22Rv1 (cell line): ENCODE measurements around the gene SNX6.
"Not testable (repeated sequence)": the region's sequence is repeated elsewhere in the genome, so short reads cannot be mapped to it uniquely, and the experiment has no call there.

Experiments used
- H3K27ac ChIP-seq: fragments of 450-650 bp; 2 replicates; pipeline ENCODE4 v1.5.1; 2017
- ZFX ChIP-seq: fragments of 450-650 bp; IDR thresholded peaks from 2 replicates; pipeline ENCODE4 v1.6.1; 2017; ENCODE audit warnings: antibody characterized with exemption, borderline replicate concordance
- TF ChIP-seq, protein P1 (sequence below): fragments of 450-650 bp; IDR thresholded peaks from 2 replicates; pipeline ENCODE4 v1.5.1; 2017; ENCODE audit warnings: mild to moderate bottlenecking

The SNX6 gene

DNA sequence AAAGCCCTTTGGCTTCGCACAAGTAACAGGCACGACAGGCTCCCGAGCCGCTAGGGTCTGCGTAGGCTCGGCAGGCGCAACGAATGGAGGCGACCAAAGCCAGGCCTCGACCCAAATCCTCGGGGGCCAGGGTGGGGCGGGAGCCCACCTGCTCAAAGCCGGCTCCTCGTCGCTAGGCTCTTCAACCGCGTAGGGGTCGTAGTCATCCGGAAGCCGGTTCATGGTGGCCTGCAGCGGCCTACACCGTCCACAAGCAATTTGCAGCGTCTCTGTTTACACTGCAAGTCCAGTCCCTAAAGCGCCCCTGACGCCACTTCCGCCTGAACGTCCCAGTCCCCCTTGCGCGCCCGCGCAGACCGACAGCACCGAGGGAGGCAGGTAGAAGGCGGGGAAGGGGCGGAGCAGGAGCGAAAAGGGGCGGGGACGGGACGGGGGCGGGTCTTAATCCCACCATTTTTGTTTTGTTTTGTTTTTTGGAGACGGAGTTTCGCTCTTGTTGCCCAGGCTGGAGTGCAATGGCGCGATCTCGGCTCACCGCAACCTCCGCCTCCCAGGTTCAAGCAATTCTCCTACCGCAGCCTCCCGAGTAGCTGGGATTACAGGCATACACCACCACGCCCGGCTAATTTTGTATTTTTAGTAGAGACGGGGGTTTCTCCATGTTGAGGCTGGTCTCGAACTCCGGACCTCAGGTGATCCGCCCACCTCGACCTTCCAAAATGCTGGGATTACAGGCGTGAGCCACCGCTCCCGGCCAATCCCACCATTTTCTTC is 90.4 kb downstream of the SNX6 start, which contains the start of gene EAPP:
Gene EAPP (minus strand): TSS at position 295 of the 774 bp plus-strand sequence. CDS start 73 bp downstream, at position 222.
- H3K27ac ChIP-seq = peak within 1 kb of the TSS; percentile 73
- TF ChIP-seq, protein P1, sequence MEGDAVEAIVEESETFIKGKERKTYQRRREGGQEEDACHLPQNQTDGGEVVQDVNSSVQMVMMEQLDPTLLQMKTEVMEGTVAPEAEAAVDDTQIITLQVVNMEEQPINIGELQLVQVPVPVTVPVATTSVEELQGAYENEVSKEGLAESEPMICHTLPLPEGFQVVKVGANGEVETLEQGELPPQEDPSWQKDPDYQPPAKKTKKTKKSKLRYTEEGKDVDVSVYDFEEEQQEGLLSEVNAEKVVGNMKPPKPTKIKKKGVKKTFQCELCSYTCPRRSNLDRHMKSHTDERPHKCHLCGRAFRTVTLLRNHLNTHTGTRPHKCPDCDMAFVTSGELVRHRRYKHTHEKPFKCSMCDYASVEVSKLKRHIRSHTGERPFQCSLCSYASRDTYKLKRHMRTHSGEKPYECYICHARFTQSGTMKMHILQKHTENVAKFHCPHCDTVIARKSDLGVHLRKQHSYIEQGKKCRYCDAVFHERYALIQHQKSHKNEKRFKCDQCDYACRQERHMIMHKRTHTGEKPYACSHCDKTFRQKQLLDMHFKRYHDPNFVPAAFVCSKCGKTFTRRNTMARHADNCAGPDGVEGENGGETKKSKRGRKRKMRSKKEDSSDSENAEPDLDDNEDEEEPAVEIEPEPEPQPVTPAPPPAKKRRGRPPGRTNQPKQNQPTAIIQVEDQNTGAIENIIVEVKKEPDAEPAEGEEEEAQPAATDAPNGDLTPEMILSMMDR = no peak
- no peak for TF ChIP-seq ZFX

DNA sequence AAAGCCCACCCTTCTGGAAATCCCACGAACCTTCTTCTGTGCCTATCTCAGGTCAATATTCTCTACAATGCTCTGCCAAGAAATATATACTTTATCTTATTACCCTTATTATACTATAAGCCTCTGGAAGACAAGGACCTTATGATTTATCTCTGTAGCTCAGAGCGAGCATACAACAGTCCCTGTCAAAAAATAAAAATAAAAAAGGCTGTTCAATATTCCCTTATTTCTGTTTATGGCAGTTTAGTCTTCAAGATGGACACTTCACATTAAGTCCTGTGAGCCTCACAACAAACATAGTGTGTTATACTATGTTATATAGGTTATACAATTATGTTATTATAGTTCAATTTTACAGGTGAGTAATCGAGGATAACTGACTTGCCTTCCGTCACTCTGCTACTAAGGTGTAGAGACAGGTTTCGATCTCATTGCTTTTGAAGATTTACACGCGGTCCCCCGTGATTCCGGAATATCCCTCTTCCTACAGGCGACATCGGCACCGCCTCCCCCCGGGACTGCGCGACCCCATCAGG is 91.0 kb downstream of the SNX6 start:
- no peak for TF ChIP-seq ZFX
- TF ChIP-seq, protein P1 = no peak
- peak overlapping the region; percentile 73 for H3K27ac ChIP-seq

DNA sequence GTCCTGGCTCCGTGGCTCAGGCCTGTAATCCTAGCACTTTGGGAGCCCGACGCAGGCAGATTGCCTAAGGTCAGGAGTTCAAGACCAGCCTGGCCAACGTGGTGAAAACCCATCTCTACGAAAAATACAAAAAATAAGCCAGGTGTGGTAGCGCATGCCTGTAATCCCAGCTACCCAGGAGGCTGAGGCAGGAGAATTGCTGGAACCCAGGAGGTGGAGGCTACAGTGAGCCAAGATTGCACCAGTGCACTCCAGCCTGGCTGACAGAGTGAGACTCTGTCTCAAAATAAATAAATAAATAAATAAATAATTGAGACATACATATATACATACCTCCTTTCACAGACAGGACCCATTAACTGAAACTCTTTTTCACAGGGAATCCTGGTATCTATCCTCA is 91.9 kb downstream of the SNX6 start:
- peak overlapping the region; percentile 73 for H3K27ac ChIP-seq

DNA sequence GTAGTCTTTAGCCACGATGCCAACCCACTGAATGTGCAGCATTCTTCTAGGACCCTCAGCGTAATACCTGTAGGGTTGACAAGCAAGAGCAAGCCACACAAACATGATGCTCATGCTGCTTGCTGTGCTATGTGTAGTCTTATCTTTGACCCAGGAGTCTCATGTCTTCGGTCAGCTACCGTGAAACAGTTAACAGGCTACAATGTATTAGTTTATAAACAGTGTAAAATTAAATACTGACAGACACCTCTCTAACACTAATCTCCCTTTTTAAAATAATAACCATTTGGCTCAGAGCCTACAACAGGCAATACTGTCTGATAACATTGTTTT is 92.3 kb downstream of the SNX6 start:
- TF ChIP-seq ZFX = no peak
- TF ChIP-seq, protein P1 = no peak
- no peak overlapping the region for H3K27ac ChIP-seq

DNA sequence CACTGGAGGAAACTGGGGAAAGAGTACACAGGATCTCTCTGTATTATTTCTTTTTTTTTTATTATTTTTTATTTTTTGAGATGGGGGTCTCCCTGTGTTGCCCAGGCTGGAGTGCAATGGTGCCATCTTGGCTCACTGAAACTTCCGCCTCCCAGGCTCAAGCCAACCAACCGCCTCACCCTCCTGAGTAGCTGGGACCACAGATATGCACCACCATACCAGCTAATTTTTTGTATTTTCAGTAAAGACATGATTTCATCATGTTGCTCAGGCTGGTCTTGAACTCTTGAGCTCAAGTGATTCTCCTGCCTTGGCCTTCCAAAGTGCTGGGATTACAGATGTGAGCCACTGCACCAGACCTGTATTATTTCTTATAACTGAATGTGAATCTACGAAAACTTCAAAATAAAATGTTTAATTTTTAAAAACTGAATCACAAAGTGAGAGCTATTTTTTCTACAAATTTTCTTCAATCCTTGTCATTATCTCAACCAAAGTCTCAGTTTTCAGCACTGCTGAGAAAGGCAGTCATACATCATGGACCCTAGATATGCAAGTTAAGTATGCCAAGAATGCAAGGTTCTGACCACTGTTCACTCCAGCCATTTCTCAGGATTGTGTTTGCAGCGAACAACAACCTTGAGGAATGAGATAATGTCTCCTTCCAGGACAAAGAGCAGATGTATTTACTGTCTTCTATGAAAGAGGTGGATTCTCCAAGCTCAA is 92.8 kb downstream of the SNX6 start:
- TF ChIP-seq, protein P1 = no peak
- TF ChIP-seq ZFX = no peak
- H3K27ac ChIP-seq = no peak overlapping the region

DNA sequence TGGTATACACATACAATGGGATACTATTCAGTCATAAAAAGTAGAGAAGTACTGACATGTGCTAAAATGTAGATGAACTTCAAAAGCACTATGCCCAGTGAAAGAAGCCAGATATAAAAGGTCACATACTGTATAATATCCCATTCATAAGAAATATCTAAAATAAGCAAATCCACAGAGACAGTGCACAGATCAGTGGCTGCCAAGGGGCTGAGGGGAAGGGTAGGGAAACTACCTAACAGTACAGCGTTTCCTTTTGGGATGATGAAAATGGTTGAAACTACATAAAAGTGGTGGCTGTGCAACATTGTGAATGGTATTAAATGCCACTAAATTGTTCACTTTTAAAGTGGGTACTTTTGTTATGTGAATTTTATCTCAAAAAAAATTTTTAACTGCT is 102.4 kb downstream of the SNX6 start:
- H3K27ac ChIP-seq = no peak overlapping the region
- TF ChIP-seq ZFX = no peak
- TF ChIP-seq, protein P1 = no peak

DNA sequence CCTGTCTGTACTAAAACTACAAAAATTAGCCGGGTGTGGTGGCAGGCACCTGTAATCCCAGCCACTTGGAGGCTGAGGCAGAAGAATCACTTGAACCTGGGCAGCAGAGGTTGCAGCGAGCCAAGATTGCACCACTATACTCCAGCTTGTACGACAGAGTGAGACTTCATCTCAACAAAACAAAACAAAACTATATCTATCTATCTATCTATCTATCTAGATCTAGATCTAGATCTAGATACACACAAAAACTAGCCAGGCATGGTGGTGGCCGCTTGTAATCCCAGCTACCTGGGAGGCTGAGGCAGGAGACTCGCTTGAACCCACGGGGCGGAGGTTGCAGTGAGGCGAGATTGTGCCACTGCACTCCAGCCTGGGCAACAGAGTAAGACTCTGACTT is 105.7 kb downstream of the SNX6 start:
- not testable (repeated sequence) for H3K27ac ChIP-seq

DNA sequence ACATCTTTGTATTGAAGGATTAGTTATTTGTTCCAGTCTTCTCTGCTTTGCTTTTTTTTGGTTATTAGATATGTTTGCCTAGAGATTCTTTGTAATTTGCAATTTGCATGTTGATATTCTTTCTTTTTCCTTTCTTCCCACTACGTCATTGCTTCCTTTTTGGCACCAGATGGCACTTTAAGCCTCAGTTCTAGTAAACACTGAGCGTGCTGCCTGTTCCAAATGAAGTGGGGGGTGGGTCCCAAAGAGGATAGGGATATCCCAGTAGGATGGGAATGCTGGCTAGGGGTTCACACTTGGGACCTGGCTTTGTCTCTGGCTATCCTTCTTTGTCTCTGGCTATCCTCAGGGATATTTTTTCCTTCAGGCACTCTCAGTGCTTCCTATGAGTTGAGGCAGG is 107.5 kb downstream of the SNX6 start:
- TF ChIP-seq ZFX = no peak
- TF ChIP-seq, protein P1 = no peak
- no peak overlapping the region for H3K27ac ChIP-seq

DNA sequence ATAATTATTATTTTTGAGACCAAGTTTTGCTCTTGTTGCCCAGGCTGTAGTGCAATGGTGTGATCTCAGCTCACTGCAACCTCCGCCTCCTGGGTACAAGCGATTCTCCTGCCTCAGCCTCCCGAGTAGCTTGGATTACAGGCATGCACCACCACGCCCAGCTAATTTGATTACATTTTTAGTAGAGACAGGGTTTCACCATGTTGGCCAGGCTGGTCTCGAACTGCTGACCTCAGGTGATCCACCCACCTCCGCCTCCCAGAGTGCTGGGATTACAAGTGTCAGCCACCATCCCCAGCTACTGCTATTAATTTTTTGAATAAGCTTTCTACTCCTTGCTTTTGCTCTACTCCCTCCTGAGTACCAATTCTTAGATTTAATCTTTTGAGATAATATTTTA is 108.9 kb downstream of the SNX6 start:
- not testable (repeated sequence) for H3K27ac ChIP-seq

DNA sequence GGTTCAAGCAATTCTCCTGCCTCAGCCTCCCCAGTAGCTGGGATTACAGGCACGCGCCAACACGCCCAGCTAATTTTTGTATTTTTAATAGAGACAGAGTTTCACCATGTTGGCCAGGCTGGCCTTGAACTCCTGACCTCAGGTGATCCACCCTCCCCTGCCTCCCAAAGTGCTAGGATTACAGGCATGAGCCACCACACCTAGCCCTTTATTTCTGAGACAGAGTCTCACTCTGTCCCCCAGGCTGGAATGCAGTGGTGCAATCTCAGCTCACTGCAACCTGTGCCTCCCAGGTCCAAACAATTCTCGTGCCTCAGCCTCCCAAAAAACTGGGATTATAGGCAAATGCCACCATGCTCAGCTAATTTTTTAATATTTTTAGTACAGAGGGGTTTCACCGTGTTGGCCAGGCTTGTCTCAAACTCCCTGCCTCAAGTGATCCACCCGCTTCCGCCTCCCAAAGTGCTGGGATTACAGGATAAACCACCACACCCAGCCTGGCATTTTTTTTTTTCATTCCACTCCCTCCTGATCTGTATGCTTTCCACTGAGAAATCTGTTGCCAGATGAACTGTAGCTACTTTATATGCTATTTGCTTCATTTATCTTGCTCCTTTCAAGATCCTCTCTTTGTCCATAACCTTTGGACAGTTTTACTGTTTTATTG is 109.5 kb downstream of the SNX6 start:
- not testable (repeated sequence) for H3K27ac ChIP-seq
